SU-DHL-6 (cell line): ENCODE data around the gene DOC2A.

Experiments used
- H2AFZ ChIP-seq: fragments of 200-600 bp; sonication (generic); 2 replicates; pipeline ENCODE4 v1.6.1; 2014; ENCODE audit warnings: low read depth, mild to moderate bottlenecking, moderate library complexity, mixed read lengths, antibody characterized with exemption, low read length; ENCODE audit not compliant: severe bottlenecking
- H3F3A ChIP-seq: fragments of 200-600 bp; shearing (Covaris generic); 2 replicates; pipeline ENCODE4 v1.6.0; 2016; ENCODE audit warnings: antibody characterized with exemption, mild to moderate bottlenecking; ENCODE audit not compliant: insufficient read depth
- H3K27ac ChIP-seq: fragments of 200-600 bp; sonication (generic); 2 replicates; pipeline ENCODE4 v1.5.1; 2016; ENCODE audit warnings: low read depth, mild to moderate bottlenecking, low read length, moderate library complexity, mixed read lengths
- H3K27me3 ChIP-seq: fragments of 200-600 bp; sonication (generic), shearing (Covaris generic); 2 replicates; pipeline ENCODE4 v1.6.0; 2014; ENCODE audit warnings: mild to moderate bottlenecking, low read length
- H3K36me3 ChIP-seq: fragments of 200-600 bp; sonication (generic); 2 replicates; pipeline ENCODE4 v1.6.1; 2014; ENCODE audit warnings: mild to moderate bottlenecking, low read length, mixed read lengths
- H3K4me2 ChIP-seq: fragments of 300-600, 200-600 bp; shearing (Covaris generic), sonication (generic); 2 replicates; pipeline ENCODE4 v1.6.0; 2014; ENCODE audit warnings: low read length, low read depth, mild to moderate bottlenecking; ENCODE audit not compliant: poor library complexity, severe bottlenecking
- H3K4me3 ChIP-seq: fragments of 200-600 bp; sonication (generic); 2 replicates; pipeline ENCODE4 v1.5.1; 2014; ENCODE audit warnings: antibody characterized with exemption, low read length, mild to moderate bottlenecking, mixed read lengths; ENCODE audit not compliant: insufficient read depth, poor library complexity, severe bottlenecking
- H3K79me2 ChIP-seq: fragments of 200-600 bp; sonication (generic); 2 replicates; pipeline ENCODE4 v1.6.1; 2014; ENCODE audit warnings: mild to moderate bottlenecking, low read length, moderate library complexity; ENCODE audit not compliant: insufficient read depth
- H3K9ac ChIP-seq: fragments of 200-600 bp; sonication (generic); 2 replicates; pipeline ENCODE4 v1.7.0; 2014; ENCODE audit warnings: mild to moderate bottlenecking, low read length
- H3K9me2 ChIP-seq: fragments of 200-600 bp; sonication (generic); replicated peaks from 2 replicates; pipeline ENCODE4 v1.6.1; 2014; ENCODE audit warnings: low read length; ENCODE audit not compliant: insufficient read depth
- H3K9me3 ChIP-seq: fragments of 200-600 bp; sonication (generic); 2 replicates; pipeline ENCODE4 v1.6.1; 2014; ENCODE audit warnings: low read length, mixed read lengths; ENCODE audit not compliant: insufficient read depth
- H4K20me1 ChIP-seq: fragments of 200-600 bp; sonication (generic); 2 replicates; pipeline ENCODE4 v1.6.1; 2014; ENCODE audit warnings: low read depth, mild to moderate bottlenecking, antibody characterized with exemption, low read length, moderate library complexity, mixed read lengths
- EZH2phosphoT487 ChIP-seq: fragments of 200-600 bp; sonication (generic), shearing (Covaris generic); conservative IDR thresholded peaks from 2 replicates; pipeline ENCODE4 v1.6.1; 2018; ENCODE audit warnings: mild to moderate bottlenecking, antibody characterized with exemption, low read length, moderate library complexity, mixed read lengths
- TF ChIP-seq, protein P1 (sequence below): fragments of 200-600 bp; sonication (generic); IDR thresholded peaks from one replicate; pipeline ENCODE4 v1.5.1; 2017; ENCODE audit warnings: antibody characterized with exemption, mild to moderate bottlenecking, low read length, moderate library complexity; ENCODE audit not compliant: insufficient read depth, poor library complexity, severe bottlenecking

DOC2A gene

DNA sequence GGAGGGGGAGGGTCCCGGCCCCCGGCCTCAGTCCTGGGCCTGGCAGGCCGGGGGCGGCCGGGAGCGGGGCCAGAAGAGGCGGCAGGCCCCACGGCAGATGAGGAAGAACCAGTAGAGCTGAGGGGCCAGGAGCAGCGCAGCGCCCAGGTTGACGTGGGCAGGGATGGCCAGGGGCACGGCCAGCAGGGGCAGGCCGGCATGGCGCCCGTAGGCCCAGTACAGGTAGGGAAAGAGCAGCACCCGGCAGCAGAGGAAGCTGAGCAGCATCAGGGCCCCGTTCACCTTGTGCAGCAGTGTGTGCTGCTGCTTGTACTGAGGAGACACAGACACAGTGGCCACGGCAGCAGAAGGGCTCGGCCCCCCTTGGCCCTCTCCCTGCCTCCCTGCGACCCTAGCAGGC lies 14.3 kb upstream of the DOC2A start:
- Histone ChIP-seq H3F3A (no peaks in the 10 kb centered on the region), H3K9ac (no peak overlapping the region), H3K9me2 (no peaks in the 10 kb centered on the region), H3K9me3 (no peaks in the 10 kb centered on the region), H3K79me2 (no peaks in the 10 kb centered on the region), H3K27ac (no peak overlapping the region), H4K20me1 (no peaks in the 10 kb centered on the region), H2AFZ (no peak overlapping the region), H3K27me3 (no peaks in the 10 kb centered on the region), H3K4me2 (no peak overlapping the region), H3K36me3 (no peaks in the 10 kb centered on the region), H3K4me3 (no peak overlapping the region)
- no peak for TF ChIP-seq EZH2phosphoT487
- TF ChIP-seq, protein P1, sequence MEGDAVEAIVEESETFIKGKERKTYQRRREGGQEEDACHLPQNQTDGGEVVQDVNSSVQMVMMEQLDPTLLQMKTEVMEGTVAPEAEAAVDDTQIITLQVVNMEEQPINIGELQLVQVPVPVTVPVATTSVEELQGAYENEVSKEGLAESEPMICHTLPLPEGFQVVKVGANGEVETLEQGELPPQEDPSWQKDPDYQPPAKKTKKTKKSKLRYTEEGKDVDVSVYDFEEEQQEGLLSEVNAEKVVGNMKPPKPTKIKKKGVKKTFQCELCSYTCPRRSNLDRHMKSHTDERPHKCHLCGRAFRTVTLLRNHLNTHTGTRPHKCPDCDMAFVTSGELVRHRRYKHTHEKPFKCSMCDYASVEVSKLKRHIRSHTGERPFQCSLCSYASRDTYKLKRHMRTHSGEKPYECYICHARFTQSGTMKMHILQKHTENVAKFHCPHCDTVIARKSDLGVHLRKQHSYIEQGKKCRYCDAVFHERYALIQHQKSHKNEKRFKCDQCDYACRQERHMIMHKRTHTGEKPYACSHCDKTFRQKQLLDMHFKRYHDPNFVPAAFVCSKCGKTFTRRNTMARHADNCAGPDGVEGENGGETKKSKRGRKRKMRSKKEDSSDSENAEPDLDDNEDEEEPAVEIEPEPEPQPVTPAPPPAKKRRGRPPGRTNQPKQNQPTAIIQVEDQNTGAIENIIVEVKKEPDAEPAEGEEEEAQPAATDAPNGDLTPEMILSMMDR: no peak

DNA sequence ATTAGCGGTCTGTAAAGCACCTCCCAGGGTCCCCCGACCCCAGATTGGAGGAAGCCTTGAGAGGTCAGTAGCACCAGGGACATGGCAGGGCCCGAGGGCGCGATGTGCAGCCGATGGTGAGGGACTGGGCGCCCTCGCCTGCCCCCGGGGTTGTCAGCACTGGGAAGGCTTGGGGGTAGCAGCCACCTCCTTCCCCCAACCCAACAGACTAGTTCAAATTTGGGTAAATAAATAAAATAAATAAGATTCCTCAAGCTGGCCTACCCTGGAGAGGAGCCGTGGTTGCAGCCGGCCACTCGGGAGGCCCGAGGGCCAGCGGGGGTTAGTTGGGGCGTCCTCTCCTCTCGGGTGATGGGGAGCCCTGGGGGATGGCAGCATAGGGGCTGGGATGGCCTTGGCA lies 13.6 kb upstream of the DOC2A start:
- Histone ChIP-seq H3K4me3 (no peak overlapping the region), H4K20me1 (no peaks in the 10 kb centered on the region), H3K79me2 (no peaks in the 10 kb centered on the region), H3K4me2 (no peak overlapping the region), H2AFZ (no peak overlapping the region), H3K27me3 (no peaks in the 10 kb centered on the region), H3F3A (no peaks in the 10 kb centered on the region), H3K27ac (no peak overlapping the region), H3K9me2 (no peaks in the 10 kb centered on the region), H3K9me3 (no peaks in the 10 kb centered on the region), H3K9ac (no peak overlapping the region), H3K36me3 (no peaks in the 10 kb centered on the region)
- no peak for TF ChIP-seq EZH2phosphoT487
- TF ChIP-seq, protein P1: no peak

DNA sequence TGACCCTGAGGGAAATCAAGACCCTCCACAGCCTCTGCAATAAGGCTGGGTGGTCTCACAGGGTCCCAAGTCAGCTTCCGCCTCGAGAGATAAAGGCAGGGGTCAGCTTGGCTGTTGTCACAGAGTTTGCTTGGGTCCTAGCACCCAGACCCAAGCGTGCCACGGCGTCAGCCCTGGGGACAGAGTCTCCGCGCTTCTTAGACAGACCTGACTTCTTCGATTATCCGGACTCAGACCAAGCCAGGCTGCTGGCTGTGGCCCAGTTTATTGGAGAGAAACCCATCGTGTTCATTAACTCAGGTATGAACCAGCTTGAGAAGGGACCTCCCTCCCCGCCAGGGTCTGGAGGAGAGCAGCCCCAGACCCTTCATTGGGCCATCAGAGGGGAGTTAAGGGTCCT lies 12.8 kb upstream of the DOC2A start:
- Histone ChIP-seq H4K20me1 (no peaks in the 10 kb centered on the region), H3K9me3 (no peaks in the 10 kb centered on the region), H3K36me3 (no peaks in the 10 kb centered on the region), H3K9me2 (no peaks in the 10 kb centered on the region), H3K9ac (no peak overlapping the region), H3K27me3 (no peaks in the 10 kb centered on the region), H3K79me2 (no peaks in the 10 kb centered on the region), H3K4me2 (no peak overlapping the region), H2AFZ (no peak overlapping the region), H3F3A (no peaks in the 10 kb centered on the region), H3K4me3 (no peak overlapping the region), H3K27ac (no peak overlapping the region)
- TF ChIP-seq, protein P1: no peak
- TF ChIP-seq EZH2phosphoT487: no peak
